Neuronal stem cell (in vitro differentiated cells): ENCODE results near the gene ORM2.
A peak's percentile ranks its signal among the peaks of the same experiment; 100 is the strongest.

Experiments
- DNase-seq: peaks from one replicate; pipeline ENCODE4 v3.0.0-alpha.2; 2013; ENCODE audit warnings: low spot score
- H2AFZ ChIP-seq: one replicate; pipeline ENCODE4 v1.6.1; 2013; ENCODE audit warnings: mild to moderate bottlenecking, low read length, inconsistent platforms
- H2AK5ac ChIP-seq: 2 replicates; pipeline ENCODE4 v1.6.1; 2013; ENCODE audit warnings: low read depth, mild to moderate bottlenecking, inconsistent platforms, low read length, moderate library complexity, mixed read lengths
- H2BK120ac ChIP-seq: 2 replicates; pipeline ENCODE4 v1.6.1; 2013; ENCODE audit warnings: low read depth, mild to moderate bottlenecking, inconsistent platforms, low read length, moderate library complexity, mixed read lengths
- H2BK12ac ChIP-seq: one replicate; pipeline ENCODE4 v1.6.1; 2013; ENCODE audit warnings: low read length, inconsistent platforms
- H2BK15ac ChIP-seq: 2 replicates; pipeline ENCODE4 v1.6.1; 2013; ENCODE audit warnings: mild to moderate bottlenecking, low read length, inconsistent platforms, mixed read lengths
- H2BK5ac ChIP-seq: one replicate; pipeline ENCODE4 v1.6.1; 2013; ENCODE audit warnings: inconsistent platforms, mild to moderate bottlenecking, low read length, moderate library complexity
- H3K14ac ChIP-seq: one replicate; pipeline ENCODE4 v1.6.1; 2013; ENCODE audit warnings: low read length, inconsistent platforms
- H3K18ac ChIP-seq: 2 replicates; pipeline ENCODE4 v1.6.1; 2013; ENCODE audit warnings: low read length, inconsistent platforms
- H3K23ac ChIP-seq: 2 replicates; pipeline ENCODE4 v1.6.1; 2013; ENCODE audit warnings: low read depth, mild to moderate bottlenecking, mixed read lengths, low read length, inconsistent platforms; ENCODE audit not compliant: poor library complexity
- H3K27ac ChIP-seq: replicated peaks from 3 replicates; pipeline ENCODE4 v1.5.1; 2013; ENCODE audit warnings: low read length, inconsistent platforms
- H3K27me3 ChIP-seq, 3 experiments: 2 replicates each; pipeline ENCODE4 v1.6.1; 2013; ENCODE audit warnings: low read length in 3 of 3, mild to moderate bottlenecking in 2 of 3, inconsistent platforms in 1 of 3, low read depth in 1 of 3, mixed read lengths in 1 of 3, moderate library complexity in 1 of 3; ENCODE audit not compliant: control insufficient read depth in 3 of 3, insufficient read depth in 3 of 3
- H3K36me3 ChIP-seq, 2 donors: replicated peaks in 1 of 2; 2 replicates each; pipeline ENCODE4 v1.6.1; 2013; ENCODE audit warnings: low read length in 2 of 2; ENCODE audit not compliant: control insufficient read depth in 2 of 2, insufficient read depth in 2 of 2
- H3K4ac ChIP-seq: 2 replicates; pipeline ENCODE4 v1.6.1; 2013; ENCODE audit warnings: inconsistent platforms, mild to moderate bottlenecking, low read length, moderate library complexity
- H3K4me1 ChIP-seq, 2 donors: 1 replicate in 1 of 2; 2 replicates in 1 of 2; pipeline ENCODE4 v1.6.1; 2013; ENCODE audit warnings: low read length in 2 of 2, low read depth in 1 of 2; ENCODE audit not compliant: control insufficient read depth in 2 of 2, insufficient read depth in 1 of 2
- H3K4me2 ChIP-seq: one replicate; pipeline ENCODE4 v1.6.1; 2013; ENCODE audit warnings: mild to moderate bottlenecking, low read length, inconsistent platforms; ENCODE audit not compliant: insufficient read depth, poor library complexity, severe bottlenecking
- H3K4me3 ChIP-seq, 2 donors: 2 replicates each; pipeline ENCODE4 v1.5.1; 2013; ENCODE audit warnings: low read length in 2 of 2, mild to moderate bottlenecking in 2 of 2, inconsistent platforms in 1 of 2, moderate library complexity in 1 of 2
- H3K79me1 ChIP-seq: one replicate; pipeline ENCODE4 v1.6.1; 2013; ENCODE audit warnings: low read depth, mild to moderate bottlenecking, inconsistent platforms, low read length, moderate library complexity
- H3K9ac ChIP-seq: one replicate; pipeline ENCODE4 v1.6.1; 2013; ENCODE audit warnings: mild to moderate bottlenecking, low read depth, low read length, inconsistent platforms; ENCODE audit not compliant: poor library complexity
- H3K9me3 ChIP-seq, 2 donors: replicated peaks in 1 of 2; 2 replicates each; pipeline versions ENCODE3 to v1.6.1; 2013; ENCODE audit warnings: low read length in 2 of 2, mild to moderate bottlenecking in 2 of 2, inconsistent platforms in 1 of 2, low read depth in 1 of 2, mixed read lengths in 1 of 2, moderate library complexity in 1 of 2; ENCODE audit not compliant: control insufficient read depth in 2 of 2, insufficient read depth in 1 of 2
- H4K8ac ChIP-seq: one replicate; pipeline ENCODE4 v1.6.1; 2013; ENCODE audit warnings: low read depth, mild to moderate bottlenecking, inconsistent platforms, low read length, moderate library complexity
- H4K91ac ChIP-seq: one replicate; pipeline ENCODE4 v1.6.1; 2013; ENCODE audit warnings: low read length, low read depth, mild to moderate bottlenecking, inconsistent platforms; ENCODE audit not compliant: poor library complexity
- WGBS, 2 donors: extraction: QIAGEN DNeasy Blood & Tissue Kit; methylation state at CpG; one replicate each; pipeline ENCODE4 v1.1.7; 2013; ENCODE audit warnings: missing lambda C conversion rate in 2 of 2, mixed read lengths in 1 of 2; ENCODE audit not compliant: insufficient read length in 2 of 2, insufficient replicate concordance in 1 of 2; ENCODE audit errors: extremely low coverage in 2 of 2; 5-methylcytosine and 5-hydroxymethylcytosine counted together

The ORM2 gene

GRCh38 chr9:114312513-114312875, 17.2 kb upstream of the ORM2 start:
- Histone ChIP-seq H3K36me3 (peaks cover 0 to 3% of the 10 kb centered on the region in 2 donors), H3K18ac (no peak overlapping the region), H2AK5ac (peak overlapping the region; percentile 30), H3K23ac (peak overlapping the region; percentile 34), H4K91ac (no peak overlapping the region), H3K27ac (no peak overlapping the region), H3K4me2 (no peak overlapping the region), H2BK15ac (no peak overlapping the region), H3K27me3 (no peaks in the 10 kb centered on the region), H3K79me1 (no peaks in the 10 kb centered on the region), H3K9me3 (peaks cover 0 to 2% of the 10 kb centered on the region in 2 donors), H3K9ac (no peak overlapping the region), H2BK12ac (no peak overlapping the region), H2AFZ (no peak overlapping the region), H3K14ac (no peak overlapping the region), H2BK5ac (no peak overlapping the region), H2BK120ac (no peak overlapping the region), H3K4me3 (no peak overlapping the region), H4K8ac (no peak overlapping the region), H3K4me1 (peaks cover 0 to 3% of the 10 kb centered on the region in 2 donors), H3K4ac (no peak overlapping the region)
- no CpG with 5 or more reads among the region's 8 CpGs for WGBS, 2 donors
- DNase-seq = no peak

- Histone ChIP-seq H2BK120ac (no peak overlapping the region), H2AFZ (no peak overlapping the region), H3K4me2 (no peak overlapping the region), H3K36me3 (peaks cover 0 to 3% of the 10 kb centered on the region in 2 donors), H3K9ac (no peak overlapping the region), H3K18ac (no peak overlapping the region), H3K27ac (no peak overlapping the region), H3K23ac (no peak overlapping the region), H3K4me1 (peaks cover 0 to 3% of the 10 kb centered on the region in 2 donors), H2BK12ac (no peak overlapping the region), H3K9me3 (peaks cover 0 to 2% of the 10 kb centered on the region in 2 donors), H3K4ac (no peak overlapping the region), H2BK15ac (no peak overlapping the region), H2BK5ac (no peak overlapping the region), H4K91ac (no peak overlapping the region), H3K14ac (no peak overlapping the region), H3K27me3 (no peaks in the 10 kb centered on the region), H4K8ac (no peak overlapping the region), H3K79me1 (no peaks in the 10 kb centered on the region), H2AK5ac (no peak overlapping the region), H3K4me3 (no peak overlapping the region)
- no CpG with 5 or more reads among the region's 8 CpGs for WGBS, 2 donors
- DNase-seq = no peak
These were observed 16.5 kb upstream of the ORM2 start for GRCh38 chr9:114313186-114313585.

DNA sequence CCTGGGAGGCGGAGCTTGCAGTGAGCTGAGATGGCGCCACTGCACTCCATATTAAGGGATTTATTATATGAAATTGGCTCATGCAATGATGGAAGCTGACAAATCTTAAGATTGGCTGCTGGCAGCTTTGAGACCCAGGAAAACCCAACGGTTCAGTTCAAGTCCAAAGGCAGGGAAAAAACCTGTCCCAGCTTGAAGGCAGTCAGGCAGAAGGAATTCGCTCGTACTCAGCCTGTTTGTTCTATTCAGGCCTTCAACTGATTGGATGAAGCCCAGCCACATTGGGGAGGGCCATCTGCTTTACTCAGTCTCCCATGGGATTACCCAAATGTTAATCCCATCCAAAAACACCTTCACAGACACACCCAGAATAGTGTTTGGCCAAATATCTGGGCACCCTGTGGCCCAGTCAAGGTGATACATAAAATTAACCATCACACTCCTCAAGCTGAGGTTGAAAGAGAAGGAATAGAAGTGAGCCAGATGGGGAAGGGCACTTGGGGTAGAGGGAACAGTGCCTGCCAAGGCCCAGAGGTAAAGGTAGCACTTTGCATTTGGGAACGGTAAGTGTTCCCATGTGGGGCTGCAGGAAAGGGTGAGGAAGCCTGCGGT, 15.3 kb upstream of the ORM2 start:
- H3K9me3 ChIP-seq = peaks cover 0 to 2% of the 10 kb centered on the region in 2 donors

DNA sequence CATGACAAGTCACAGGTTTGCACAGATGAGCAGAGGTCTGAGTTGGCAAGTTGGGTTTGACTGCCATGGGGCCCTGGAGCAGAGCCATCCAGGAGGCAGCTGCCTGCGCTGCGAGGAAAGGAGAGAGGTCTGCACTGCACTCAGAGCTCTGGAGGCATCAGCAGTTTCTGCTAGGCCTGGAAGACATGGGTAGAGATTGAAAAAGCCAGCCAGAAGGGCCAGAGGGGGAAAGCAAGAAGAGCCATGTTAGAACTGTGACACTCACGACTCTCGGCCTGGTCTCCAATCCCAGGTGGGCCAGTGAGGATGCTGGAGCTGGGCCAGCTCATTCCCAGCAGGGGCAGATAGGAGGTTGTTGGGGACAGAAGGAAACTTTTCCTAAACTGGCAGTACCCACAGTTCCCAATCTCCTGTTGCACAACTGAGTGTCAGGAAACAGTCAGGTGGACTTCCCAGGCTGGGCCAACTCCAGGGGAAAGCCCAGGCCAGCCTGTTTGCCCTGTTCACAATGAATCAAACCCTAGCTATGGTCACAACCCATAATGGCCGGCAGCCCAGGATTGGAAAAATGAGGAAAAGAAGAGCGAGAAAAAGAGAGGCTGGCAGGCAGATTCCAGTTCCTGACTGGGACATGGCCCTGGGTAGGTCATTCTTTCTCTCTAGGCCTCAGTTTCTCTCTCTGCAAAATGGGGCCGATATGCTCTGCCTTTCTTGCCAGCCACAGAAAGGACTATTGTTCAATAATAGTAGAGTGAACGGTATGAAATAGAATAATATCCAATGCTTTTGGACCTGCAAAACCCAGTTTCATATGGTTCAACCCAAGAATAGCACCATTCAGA, 14.6 kb upstream of the ORM2 start:
- Histone ChIP-seq H2BK12ac (no peak overlapping the region), H3K4me3 (no peak overlapping the region), H3K79me1 (no peaks in the 10 kb centered on the region), H3K27ac (no peak overlapping the region), H3K9me3 (peaks cover 0 to 2% of the 10 kb centered on the region in 2 donors), H3K9ac (no peak overlapping the region), H3K18ac (peak overlapping the region; percentile 60), H3K27me3 (no peaks in the 10 kb centered on the region), H3K4me1 (peaks cover 0 to 3% of the 10 kb centered on the region in 2 donors), H4K8ac (no peak overlapping the region), H4K91ac (no peak overlapping the region), H2BK120ac (no peak overlapping the region), H2BK15ac (peak overlapping the region; percentile 63), H3K23ac (peak overlapping the region; percentile 20), H3K14ac (no peak overlapping the region), H3K4me2 (no peak overlapping the region), H3K4ac (no peak overlapping the region), H2AK5ac (peak overlapping the region; percentile 71), H3K36me3 (peaks cover 0 to 3% of the 10 kb centered on the region in 2 donors), H2AFZ (no peak overlapping the region), H2BK5ac (peak overlapping the region; percentile 33)
- DNase-seq = no peak
- WGBS, 2 donors = no CpG with 5 or more reads among the region's 8 CpGs

More for the DNA sequence above, 15.3 kb upstream of the ORM2 start:
- H3K79me1 ChIP-seq = no peaks in the 10 kb centered on the region
- H3K18ac ChIP-seq = no peak overlapping the region
- H3K14ac ChIP-seq = no peak overlapping the region
- H3K4ac ChIP-seq = no peak overlapping the region
- no peak overlapping the region for H3K4me2 ChIP-seq
- H4K8ac ChIP-seq = no peak overlapping the region
- no peaks in the 10 kb centered on the region for H3K27me3 ChIP-seq
- peak overlapping the region; percentile 33 for H2BK5ac ChIP-seq
- H3K27ac ChIP-seq = no peak overlapping the region
- H2BK120ac ChIP-seq = no peak overlapping the region
- H2AFZ ChIP-seq = no peak overlapping the region
- H2BK15ac ChIP-seq = peak overlapping the region; percentile 63
- H2AK5ac ChIP-seq = peak overlapping the region; percentile 71
- no peak overlapping the region for H4K91ac ChIP-seq
- no CpG with 5 or more reads among the region's 7 CpGs for WGBS, 2 donors
- no peak overlapping the region for H3K9ac ChIP-seq
- H2BK12ac ChIP-seq = no peak overlapping the region
- DNase-seq = no peak
- H3K36me3 ChIP-seq = peaks cover 0 to 3% of the 10 kb centered on the region in 2 donors
- H3K23ac ChIP-seq = peak overlapping the region; percentile 20
- no peak overlapping the region for H3K4me3 ChIP-seq
- peaks cover 0 to 3% of the 10 kb centered on the region in 2 donors for H3K4me1 ChIP-seq
